ENCODE measurements around the gene CBFA2T3.

Gene CBFA2T3

GRCh38 chr16:88936008-88936555, 40.9 kb downstream of the CBFA2T3 start:
- Histone ChIP-seq H3K36me3 (replicated peaks; ENCODE audit: low read depth, low read length) (peaks cover 16% of the 10 kb centered on the region), H3K4me1 (ENCODE audit: low read length) (peaks cover 28% of the 10 kb centered on the region), H3K4me3 (ENCODE audit: low read length) (no peak overlapping the region), H3K27me3 (ENCODE audit: low read depth, low read length) (no peaks in the 10 kb centered on the region), H3K9ac (ENCODE audit: low read length) (no peak overlapping the region), H3K4me2 (ENCODE audit: low read length) (peak overlapping the region; percentile 31), H3K79me2 (ENCODE audit: low read length) (peaks cover 94% of the 10 kb centered on the region), H3K9me3 (ENCODE audit: insufficient read depth, low read length) (no peaks in the 10 kb centered on the region), H4K20me1 (ENCODE audit: insufficient read depth, low read length) (peaks cover 75% of the 10 kb centered on the region), H2AFZ (ENCODE audit: low read depth, low read length) (no peak overlapping the region), H3K27ac (ENCODE audit: low read length) (no peak overlapping the region)
- no peak for TF ChIP-seq EZH2phosphoT487 (IDR thresholded peaks at IDR 0.05; ENCODE audit: low read depth)
- TF ChIP-seq CTCF (IDR thresholded peaks at IDR 0.05; ENCODE audit: low read depth, low read length), result peak; percentile 20

GRCh38 chr16:88934066-88934667, 42.8 kb downstream of the CBFA2T3 start:
- Histone ChIP-seq H2AFZ (ENCODE audit: low read depth, low read length) (no peak overlapping the region), H3K4me2 (ENCODE audit: low read length) (no peak overlapping the region), H4K20me1 (ENCODE audit: insufficient read depth, low read length) (peaks cover 82% of the 10 kb centered on the region), H3K27me3 (ENCODE audit: low read depth, low read length) (no peaks in the 10 kb centered on the region), H3K27ac (ENCODE audit: low read length) (no peak overlapping the region), H3K4me3 (ENCODE audit: low read length) (no peak overlapping the region), H3K36me3 (replicated peaks; ENCODE audit: low read depth, low read length) (peaks cover 16% of the 10 kb centered on the region), H3K4me1 (ENCODE audit: low read length) (peaks cover 26% of the 10 kb centered on the region), H3K79me2 (ENCODE audit: low read length) (peaks cover 93% of the 10 kb centered on the region), H3K9ac (ENCODE audit: low read length) (no peak overlapping the region), H3K9me3 (ENCODE audit: insufficient read depth, low read length) (no peaks in the 10 kb centered on the region)
- TF ChIP-seq EZH2phosphoT487 (IDR thresholded peaks at IDR 0.05; ENCODE audit: low read depth) (no peak), CTCF (IDR thresholded peaks at IDR 0.05; ENCODE audit: low read depth, low read length) (no peak)

GRCh38 chr16:88932929-88933328, 44.1 kb downstream of the CBFA2T3 start:
- H3K27me3 ChIP-seq (ENCODE audit: low read depth, low read length), result no peaks in the 10 kb centered on the region
- peaks cover 16% of the 10 kb centered on the region for H3K4me1 ChIP-seq (ENCODE audit: low read length)
- H3K9ac ChIP-seq (ENCODE audit: low read length), result no peak overlapping the region
- no peak for TF ChIP-seq EZH2phosphoT487 (IDR thresholded peaks at IDR 0.05; ENCODE audit: low read depth)
- TF ChIP-seq CTCF (IDR thresholded peaks at IDR 0.05; ENCODE audit: low read depth, low read length), result no peak
- H3K36me3 ChIP-seq (replicated peaks; ENCODE audit: low read depth, low read length), result peaks cover 12% of the 10 kb centered on the region
- peaks cover 82% of the 10 kb centered on the region for H4K20me1 ChIP-seq (ENCODE audit: insufficient read depth, low read length)
- no peak overlapping the region for H3K4me3 ChIP-seq (ENCODE audit: low read length)
- no peak overlapping the region for H2AFZ ChIP-seq (ENCODE audit: low read depth, low read length)
- H3K9me3 ChIP-seq (ENCODE audit: insufficient read depth, low read length), result no peaks in the 10 kb centered on the region
- no peak overlapping the region for H3K27ac ChIP-seq (ENCODE audit: low read length)
- H3K4me2 ChIP-seq (ENCODE audit: low read length), result no peak overlapping the region
- peaks cover 93% of the 10 kb centered on the region for H3K79me2 ChIP-seq (ENCODE audit: low read length)

GRCh38 chr16:88931936-88932335, 45.1 kb downstream of the CBFA2T3 start:
- Histone ChIP-seq H3K27me3 (ENCODE audit: low read depth, low read length) (no peaks in the 10 kb centered on the region), H3K4me1 (ENCODE audit: low read length) (peaks cover 12% of the 10 kb centered on the region), H4K20me1 (ENCODE audit: insufficient read depth, low read length) (peaks cover 82% of the 10 kb centered on the region), H2AFZ (ENCODE audit: low read depth, low read length) (no peak overlapping the region), H3K36me3 (replicated peaks; ENCODE audit: low read depth, low read length) (peaks cover 4% of the 10 kb centered on the region), H3K4me3 (ENCODE audit: low read length) (no peak overlapping the region), H3K9ac (ENCODE audit: low read length) (no peak overlapping the region), H3K79me2 (ENCODE audit: low read length) (peaks cover 93% of the 10 kb centered on the region), H3K27ac (ENCODE audit: low read length) (no peak overlapping the region), H3K9me3 (ENCODE audit: insufficient read depth, low read length) (no peaks in the 10 kb centered on the region), H3K4me2 (ENCODE audit: low read length) (no peak overlapping the region)
- TF ChIP-seq EZH2phosphoT487 (IDR thresholded peaks at IDR 0.05; ENCODE audit: low read depth) (no peak), CTCF (IDR thresholded peaks at IDR 0.05; ENCODE audit: low read depth, low read length) (no peak)
